ENCODE measurements around the gene CENPO. TPM values are rescaled to one million over a fixed set of nuclear protein-coding genes. Genes with fewer than 3 reads are reported as not detected.

CENPO gene
- total RNA-seq, 2 experiments from 2014 or later: 48.0 to 52.2 TPM

DNA sequence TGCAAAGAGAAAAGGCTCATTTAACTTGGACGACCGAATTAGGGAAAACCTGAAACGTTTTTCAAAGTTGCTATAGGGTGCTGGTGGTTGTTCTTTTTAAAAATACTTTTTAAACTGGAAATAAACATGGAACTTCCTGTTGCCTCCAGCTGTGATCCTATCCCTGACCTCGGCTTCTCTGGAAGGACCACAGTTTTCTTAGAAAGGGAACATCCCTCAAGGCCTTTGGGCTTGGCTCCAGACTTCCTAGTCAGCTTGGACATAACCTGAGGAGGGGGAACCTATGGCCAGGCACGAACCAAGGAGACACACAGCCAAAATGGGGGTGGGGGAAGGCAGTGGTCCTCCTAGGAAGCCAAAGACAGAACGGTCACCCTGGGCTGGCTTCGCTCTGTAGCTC, 57.7 kb downstream of the CENPO start:
- no peak for DNase-seq
- Mint-ChIP-seq H3K36me3 (peaks cover 31% of the 10 kb centered on the region), H3K9me3 (peaks cover 3% of the 10 kb centered on the region), H3K4me3 (no peak overlapping the region), H3K27ac (no peak overlapping the region), H3K4me1 (no peaks in the 10 kb centered on the region), H3K27me3 (no peaks in the 10 kb centered on the region)

GRCh38 chr2:24852026-24852425, 58.8 kb downstream of the CENPO start:
- peaks cover 3% of the 10 kb centered on the region for H3K9me3 Mint-ChIP-seq
- no peak for DNase-seq
- peaks cover 30% of the 10 kb centered on the region for H3K36me3 Mint-ChIP-seq
- H3K4me1 Mint-ChIP-seq: no peaks in the 10 kb centered on the region
- no peaks in the 10 kb centered on the region for H3K27me3 Mint-ChIP-seq
- no peak overlapping the region for H3K27ac Mint-ChIP-seq
- H3K4me3 Mint-ChIP-seq: no peak overlapping the region

DNA sequence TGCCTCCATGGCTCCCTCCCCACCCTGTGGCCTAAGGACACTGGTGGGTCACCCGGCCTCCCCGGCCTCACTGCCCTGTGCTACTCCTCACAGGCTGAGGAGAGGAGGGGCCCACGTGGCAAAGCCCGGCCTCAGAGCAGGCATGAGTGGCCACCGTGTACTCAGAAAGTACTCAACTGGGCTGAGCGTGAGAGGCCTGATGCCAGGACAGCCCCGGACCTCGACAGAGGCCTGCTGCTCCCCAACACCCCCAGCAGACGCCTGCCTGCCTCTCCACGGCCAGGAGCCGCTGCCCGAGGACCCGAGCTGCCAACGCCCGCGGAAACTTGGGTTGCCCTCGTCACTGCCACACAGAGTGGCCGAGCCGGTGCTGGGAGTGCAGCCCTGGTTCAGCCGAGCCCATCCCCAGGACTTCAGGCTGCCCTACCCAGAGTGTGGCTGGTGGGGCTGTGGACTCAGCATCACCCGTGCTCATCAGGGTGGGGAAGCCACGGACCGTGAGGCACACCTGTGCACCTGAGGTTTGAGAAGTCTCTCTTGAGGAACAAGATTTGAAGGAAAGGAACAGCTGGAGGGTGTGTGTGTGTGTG, 59.3 kb downstream of the CENPO start:
- H3K36me3 Mint-ChIP-seq: peaks cover 27% of the 10 kb centered on the region
- H3K27ac Mint-ChIP-seq: no peak overlapping the region
- H3K4me1 Mint-ChIP-seq: no peaks in the 10 kb centered on the region
- no peak for DNase-seq
- H3K27me3 Mint-ChIP-seq: no peaks in the 10 kb centered on the region
- peaks cover 3% of the 10 kb centered on the region for H3K9me3 Mint-ChIP-seq
- no peak overlapping the region for H3K4me3 Mint-ChIP-seq

- H3K27me3 Mint-ChIP-seq: no peaks in the 10 kb centered on the region
- peaks cover 3% of the 10 kb centered on the region for H3K9me3 Mint-ChIP-seq
- no peak for DNase-seq
- peaks cover 26% of the 10 kb centered on the region for H3K36me3 Mint-ChIP-seq
- no peak overlapping the region for H3K27ac Mint-ChIP-seq
- no peak overlapping the region for H3K4me3 Mint-ChIP-seq
- H3K4me1 Mint-ChIP-seq: no peaks in the 10 kb centered on the region
Observed at GRCh38 chr2:24853046-24853445, 59.8 kb downstream of the CENPO start.

- Mint-ChIP-seq H3K4me3 (no peak overlapping the region), H3K36me3 (peaks cover 25% of the 10 kb centered on the region), H3K27ac (no peak overlapping the region), H3K27me3 (no peaks in the 10 kb centered on the region), H3K9me3 (no peaks in the 10 kb centered on the region), H3K4me1 (no peaks in the 10 kb centered on the region)
- no peak for DNase-seq
Observed at GRCh38 chr2:24853996-24854395, 60.8 kb downstream of the CENPO start.

GRCh38 chr2:24855022-24855622, 61.9 kb downstream of the CENPO start:
- Mint-ChIP-seq H3K4me3 (no peak overlapping the region), H3K36me3 (peaks cover 17% of the 10 kb centered on the region), H3K4me1 (no peaks in the 10 kb centered on the region), H3K27ac (no peak overlapping the region), H3K9me3 (no peaks in the 10 kb centered on the region), H3K27me3 (no peaks in the 10 kb centered on the region)
- DNase-seq: no peak

GRCh38 chr2:24855726-24856125, 62.5 kb downstream of the CENPO start:
- H3K4me1 Mint-ChIP-seq: no peaks in the 10 kb centered on the region
- peaks cover 14% of the 10 kb centered on the region for H3K36me3 Mint-ChIP-seq
- H3K9me3 Mint-ChIP-seq: no peaks in the 10 kb centered on the region
- H3K4me3 Mint-ChIP-seq: no peak overlapping the region
- no peaks in the 10 kb centered on the region for H3K27me3 Mint-ChIP-seq
- no peak for DNase-seq
- H3K27ac Mint-ChIP-seq: no peak overlapping the region

DNA sequence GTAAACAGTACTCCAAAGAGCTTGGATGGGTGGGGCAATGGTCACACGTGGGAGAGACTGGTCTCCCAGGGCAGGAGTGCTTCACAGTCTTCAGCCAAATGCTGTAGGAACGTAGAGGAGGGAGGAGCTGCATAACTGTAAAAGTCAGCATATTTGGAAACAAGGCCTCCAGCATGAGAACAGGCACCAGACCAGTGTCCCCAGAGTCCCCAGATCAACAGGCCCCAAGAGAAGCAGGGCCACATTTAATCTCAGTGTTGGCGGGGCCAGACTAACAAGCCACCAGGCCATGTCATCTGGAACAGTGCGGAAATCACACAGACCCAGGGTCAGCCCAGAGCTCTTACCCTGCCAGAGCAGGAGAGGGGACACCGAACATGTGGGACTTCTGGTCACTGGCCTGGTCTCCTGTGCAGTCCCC, 63.6 kb downstream of the CENPO start:
- Mint-ChIP-seq H3K4me1 (no peaks in the 10 kb centered on the region), H3K9me3 (no peaks in the 10 kb centered on the region), H3K27ac (no peak overlapping the region), H3K27me3 (no peaks in the 10 kb centered on the region), H3K4me3 (no peak overlapping the region), H3K36me3 (peaks cover 11% of the 10 kb centered on the region)
- no peak for DNase-seq

- H3K36me3 Mint-ChIP-seq: peaks cover 10% of the 10 kb centered on the region
- no peaks in the 10 kb centered on the region for H3K4me1 Mint-ChIP-seq
- H3K27ac Mint-ChIP-seq: no peak overlapping the region
- no peak overlapping the region for H3K4me3 Mint-ChIP-seq
- no peak for DNase-seq
- H3K9me3 Mint-ChIP-seq: no peaks in the 10 kb centered on the region
- no peaks in the 10 kb centered on the region for H3K27me3 Mint-ChIP-seq
Observed at GRCh38 chr2:24857746-24858145, 64.5 kb downstream of the CENPO start.

DNA sequence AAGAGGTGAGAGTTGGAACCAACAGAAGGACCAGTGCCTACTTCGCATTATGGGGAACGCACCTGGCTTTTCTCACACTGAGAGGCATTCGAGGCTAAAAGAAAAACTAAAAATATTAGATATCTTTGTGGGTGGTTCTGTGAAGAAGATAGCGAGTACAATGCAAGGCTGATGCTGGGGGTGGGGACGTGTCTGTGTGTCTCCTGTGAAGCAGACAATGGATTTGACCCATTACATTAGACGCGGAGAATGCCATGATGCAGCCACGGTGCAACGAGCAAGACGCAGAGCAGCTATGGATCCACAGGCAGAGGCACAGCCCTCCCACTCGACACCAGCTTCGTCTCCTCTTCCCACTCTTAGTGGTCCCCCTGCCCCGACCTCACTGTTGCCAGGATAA, 65.8 kb downstream of the CENPO start:
- no peaks in the 10 kb centered on the region for H3K9me3 Mint-ChIP-seq
- no peaks in the 10 kb centered on the region for H3K4me1 Mint-ChIP-seq
- no peak for DNase-seq
- no peaks in the 10 kb centered on the region for H3K27me3 Mint-ChIP-seq
- H3K36me3 Mint-ChIP-seq: peaks cover 10% of the 10 kb centered on the region
- H3K27ac Mint-ChIP-seq: no peak overlapping the region
- no peak overlapping the region for H3K4me3 Mint-ChIP-seq

GRCh38 chr2:24859968-24860600, 66.9 kb downstream of the CENPO start:
- Mint-ChIP-seq H3K4me3 (no peak overlapping the region), H3K4me1 (no peaks in the 10 kb centered on the region), H3K27me3 (no peaks in the 10 kb centered on the region), H3K27ac (no peak overlapping the region), H3K36me3 (peaks cover 11% of the 10 kb centered on the region), H3K9me3 (no peaks in the 10 kb centered on the region)
- no peak for DNase-seq

DNA sequence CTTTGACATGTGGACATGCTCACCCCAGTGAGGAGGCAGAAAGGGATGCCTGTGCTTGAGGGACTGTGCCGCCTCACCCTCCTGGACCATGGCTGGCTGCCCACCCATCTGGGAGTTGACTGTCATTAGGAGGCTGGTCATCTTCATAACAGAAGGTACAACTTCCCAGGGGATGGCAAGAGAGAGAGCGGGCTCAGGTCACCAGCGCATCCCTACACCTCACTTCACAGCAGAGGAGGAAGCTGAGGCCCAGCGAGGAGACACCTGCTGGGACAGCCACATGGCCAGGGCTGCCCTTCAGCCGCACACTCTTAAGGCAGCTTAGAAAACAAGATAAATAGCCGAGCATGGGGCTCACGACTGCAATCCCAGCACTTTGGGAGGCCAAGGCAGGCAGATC, 67.4 kb downstream of the CENPO start:
- H3K36me3 Mint-ChIP-seq: peaks cover 13% of the 10 kb centered on the region
- H3K4me3 Mint-ChIP-seq: no peak overlapping the region

DNA sequence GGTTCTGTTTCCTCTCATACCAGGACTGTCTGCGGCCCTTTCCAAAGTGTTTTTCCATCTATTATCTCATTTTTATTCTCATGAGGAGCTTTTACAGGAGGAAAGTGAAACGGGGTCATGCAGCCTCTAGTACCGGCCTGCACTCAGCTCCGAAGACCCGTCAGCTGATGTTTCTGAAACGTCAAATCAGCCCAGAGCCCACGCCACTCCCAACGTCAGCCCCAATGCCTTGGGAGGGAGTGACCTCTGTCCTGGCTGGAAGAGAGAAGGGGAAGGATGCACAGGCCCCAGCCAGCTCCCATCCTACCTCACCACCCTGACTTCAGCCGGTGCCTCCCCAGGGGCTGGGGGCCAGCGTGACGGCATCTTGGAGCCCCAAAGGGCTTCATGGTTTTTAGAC, 68.3 kb downstream of the CENPO start:
- no peak for DNase-seq
- Mint-ChIP-seq H3K27ac (no peak overlapping the region), H3K36me3 (peaks cover 7% of the 10 kb centered on the region), H3K27me3 (no peaks in the 10 kb centered on the region), H3K4me3 (no peak overlapping the region), H3K4me1 (no peaks in the 10 kb centered on the region), H3K9me3 (no peaks in the 10 kb centered on the region)

More for the DNA sequence above, 67.4 kb downstream of the CENPO start:
- H3K27ac Mint-ChIP-seq: no peak overlapping the region
- no peaks in the 10 kb centered on the region for H3K27me3 Mint-ChIP-seq
- DNase-seq: no peak
- no peaks in the 10 kb centered on the region for H3K4me1 Mint-ChIP-seq
- no peaks in the 10 kb centered on the region for H3K9me3 Mint-ChIP-seq

DNA sequence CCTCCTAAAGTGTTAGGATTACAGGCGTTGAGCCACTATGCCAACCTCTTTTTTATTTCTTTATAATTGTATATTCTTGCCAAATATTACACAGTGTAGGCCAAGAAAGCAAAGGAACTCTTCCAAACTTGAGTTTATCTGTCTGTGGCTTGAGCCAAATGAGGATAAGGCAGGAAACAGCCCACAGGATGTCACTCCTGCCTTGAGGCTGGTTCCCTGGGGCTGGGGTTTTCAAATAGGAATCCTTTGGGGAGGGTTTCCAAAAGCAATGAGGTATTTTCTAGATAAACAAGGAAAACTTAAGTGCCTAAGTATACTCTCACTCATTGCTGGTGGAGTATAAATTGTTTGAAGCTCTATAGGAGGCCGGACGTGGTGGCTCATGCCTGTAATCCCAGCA, 70.4 kb downstream of the CENPO start:
- no peak for DNase-seq
- Mint-ChIP-seq H3K4me3 (no peak overlapping the region), H3K4me1 (peaks cover 3% of the 10 kb centered on the region), H3K9me3 (no peaks in the 10 kb centered on the region), H3K36me3 (peaks cover 13% of the 10 kb centered on the region), H3K27me3 (no peaks in the 10 kb centered on the region), H3K27ac (no peak overlapping the region)

- H3K36me3 Mint-ChIP-seq: peaks cover 12% of the 10 kb centered on the region
- H3K4me3 Mint-ChIP-seq: no peak overlapping the region
- no peak overlapping the region for H3K27ac Mint-ChIP-seq
- H3K9me3 Mint-ChIP-seq: no peaks in the 10 kb centered on the region
- peaks cover 3% of the 10 kb centered on the region for H3K4me1 Mint-ChIP-seq
- no peak for DNase-seq
- H3K27me3 Mint-ChIP-seq: no peaks in the 10 kb centered on the region
Observed at GRCh38 chr2:24866946-24867345, 73.7 kb downstream of the CENPO start.

GRCh38 chr2:24870440-24870839, 77.2 kb downstream of the CENPO start:
- peaks cover 11% of the 10 kb centered on the region for H3K36me3 Mint-ChIP-seq
- no peak overlapping the region for H3K27ac Mint-ChIP-seq
- no peak for DNase-seq
- peaks cover 3% of the 10 kb centered on the region for H3K4me1 Mint-ChIP-seq
- no peak overlapping the region for H3K4me3 Mint-ChIP-seq
- H3K27me3 Mint-ChIP-seq: no peaks in the 10 kb centered on the region
- H3K9me3 Mint-ChIP-seq: no peaks in the 10 kb centered on the region

Measured in activated naive CD8-positive, alpha-beta T cell treated with anti-CD3 and anti-CD28 coated beads for 36 hours (primary cell).